ENCODE results near the gene GFPT2. TPM values are rescaled to one million over a fixed set of nuclear protein-coding genes. Genes with fewer than 3 reads are reported as not detected.
A peak's percentile ranks its signal among the peaks of the same experiment; 100 is the strongest.

The GFPT2 gene
- total RNA-seq, 1 donor from 2014 or later: 47.9 TPM

GRCh38 chr5:180316586-180316985 lies 36.5 kb downstream of the GFPT2 start:
- intact Hi-C loops (cut with DNase I): no loop called here
- H3K36me3 ChIP-seq: peaks cover 0 to 4% of the 10 kb centered on the region in 2 donors
- H3K9me3 ChIP-seq: no peaks in the 10 kb centered on the region
- H3K4me3 ChIP-seq: no peak overlapping the region
- H3K27me3 ChIP-seq: no peaks in the 10 kb centered on the region
- no peaks in the 10 kb centered on the region for H3K4me1 ChIP-seq
- TF ChIP-seq POLR2AphosphoS5 (IDR thresholded peaks at IDR 0.05; ENCODE audit: insufficient read depth in 1 of 2, low read depth in 1 of 2): no peak
- no peak for TF ChIP-seq CTCF (IDR thresholded peaks at IDR 0.05)
- TF ChIP-seq POLR2A (IDR thresholded peaks at IDR 0.05): no peak
- no peak for DNase-seq (ENCODE audit: extremely low spot score in 2 of 2)
- no peak overlapping the region for H3K27ac ChIP-seq

- no peak overlapping the region for H3K27ac ChIP-seq
- DNase-seq (ENCODE audit: extremely low spot score in 2 of 2): no peak
- intact Hi-C loops (cut with DNase I): no loop called here
These were observed 37.3 kb downstream of the GFPT2 start for GRCh38 chr5:180315762-180316212.

DNA sequence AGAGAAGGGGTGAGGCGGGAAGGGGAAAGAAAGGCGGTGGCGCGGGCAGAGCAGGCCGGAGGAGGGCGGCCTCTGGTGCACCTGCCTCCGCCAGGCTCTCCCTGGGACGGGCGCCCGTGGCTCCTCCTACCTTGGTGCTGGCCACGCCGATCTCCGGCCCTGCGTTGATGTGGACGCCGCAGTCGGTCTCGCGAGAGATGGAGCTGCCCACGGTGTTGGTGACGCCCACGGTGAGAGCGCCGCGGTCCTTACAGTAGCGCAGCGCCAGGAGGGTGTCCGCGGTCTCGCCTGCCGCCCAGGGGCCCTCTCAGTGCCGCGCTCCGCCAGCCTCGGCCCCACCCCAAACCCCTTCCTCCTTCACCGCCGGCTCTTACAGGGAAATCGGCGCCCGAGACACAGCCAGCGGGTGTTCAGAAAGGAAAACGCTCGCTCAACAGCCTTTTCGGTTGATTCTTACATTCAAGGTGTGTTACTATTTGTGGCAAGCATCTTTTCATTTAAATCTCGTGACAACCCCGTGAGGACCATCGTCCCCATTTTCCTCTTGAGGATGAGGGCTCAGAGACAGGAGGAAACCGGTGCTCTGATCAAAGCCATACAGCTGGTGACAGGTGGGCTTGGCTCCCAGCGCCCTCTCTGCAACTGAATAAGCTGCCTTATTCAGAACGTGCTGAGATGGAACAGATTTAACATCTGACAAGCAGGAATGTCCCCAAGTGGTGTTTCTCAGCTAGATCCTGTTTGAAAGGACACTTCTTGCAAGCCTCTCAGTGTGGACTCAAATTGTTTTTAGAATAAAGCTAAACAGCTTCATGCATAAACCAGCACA lies 39.2 kb downstream of the GFPT2 start:
- intact Hi-C loops (cut with DNase I): no loop called here
- no peak for DNase-seq (ENCODE audit: extremely low spot score in 2 of 2)
- no peak for TF ChIP-seq POLR2AphosphoS5 (IDR thresholded peaks at IDR 0.05; ENCODE audit: insufficient read depth in 1 of 2, low read depth in 1 of 2)
- TF ChIP-seq CTCF (IDR thresholded peaks at IDR 0.05): no peak
- no peak for TF ChIP-seq POLR2A (IDR thresholded peaks at IDR 0.05)
- Histone ChIP-seq H3K9me3 (no peaks in the 10 kb centered on the region), H3K36me3 (peaks cover 0 to 4% of the 10 kb centered on the region in 2 donors), H3K27ac (peak overlapping the region; percentile 4), H3K27me3 (no peaks in the 10 kb centered on the region), H3K4me1 (no peaks in the 10 kb centered on the region), H3K4me3 (peak overlapping the region in 1 of 2 donors; percentile 29)

More at GRCh38 chr5:180315762-180316212, 37.3 kb downstream of the GFPT2 start:
- no peaks in the 10 kb centered on the region for H3K9me3 ChIP-seq
- TF ChIP-seq CTCF (IDR thresholded peaks at IDR 0.05) (peak; percentile 49 to 69 (median 64)), POLR2AphosphoS5 (IDR thresholded peaks at IDR 0.05; ENCODE audit: insufficient read depth in 1 of 2, low read depth in 1 of 2) (no peak)
- no peaks in the 10 kb centered on the region for H3K27me3 ChIP-seq
- peaks cover 0 to 4% of the 10 kb centered on the region in 2 donors for H3K36me3 ChIP-seq
- H3K4me1 ChIP-seq: no peaks in the 10 kb centered on the region
- H3K4me3 ChIP-seq: no peak overlapping the region

GRCh38 chr5:180311216-180311615 lies 41.9 kb downstream of the GFPT2 start:
- intact Hi-C loops (cut with DNase I): no loop called here
- no peaks in the 10 kb centered on the region for H3K4me1 ChIP-seq
- no peaks in the 10 kb centered on the region for H3K27me3 ChIP-seq
- H3K9me3 ChIP-seq: no peaks in the 10 kb centered on the region
- no peak overlapping the region for H3K27ac ChIP-seq
- TF ChIP-seq CTCF (IDR thresholded peaks at IDR 0.05): no peak
- TF ChIP-seq POLR2A (IDR thresholded peaks at IDR 0.05): no peak
- no peak for TF ChIP-seq POLR2AphosphoS5 (IDR thresholded peaks at IDR 0.05; ENCODE audit: insufficient read depth in 1 of 2, low read depth in 1 of 2)
- no peak for DNase-seq (ENCODE audit: extremely low spot score in 2 of 2)
- H3K4me3 ChIP-seq: no peak overlapping the region
- H3K36me3 ChIP-seq: no peaks in the 10 kb centered on the region

- no peak overlapping the region for H3K4me3 ChIP-seq
- H3K9me3 ChIP-seq: no peaks in the 10 kb centered on the region
- H3K4me1 ChIP-seq: no peaks in the 10 kb centered on the region
- intact Hi-C loops (cut with DNase I): no loop called here
- TF ChIP-seq POLR2AphosphoS5 (IDR thresholded peaks at IDR 0.05; ENCODE audit: insufficient read depth in 1 of 2, low read depth in 1 of 2) (no peak), CTCF (IDR thresholded peaks at IDR 0.05) (no peak), POLR2A (IDR thresholded peaks at IDR 0.05) (no peak)
- no peak for DNase-seq (ENCODE audit: extremely low spot score in 2 of 2)
- no peak overlapping the region for H3K27ac ChIP-seq
- peaks cover 0 to 4% of the 10 kb centered on the region in 2 donors for H3K36me3 ChIP-seq
- H3K27me3 ChIP-seq: no peaks in the 10 kb centered on the region
These were observed 46.3 kb downstream of the GFPT2 start for GRCh38 chr5:180306796-180307195.
